Measurements from ENCODE around the gene CHN2. TPM values are rescaled to one million over a fixed set of nuclear protein-coding genes. Genes with fewer than 3 reads are reported as not detected.
A peak's percentile ranks its signal among the peaks of the same experiment; 100 is the strongest.

CHN2 gene
- total RNA-seq, 1 experiment from 2014 or later = 5.0 TPM

DNA sequence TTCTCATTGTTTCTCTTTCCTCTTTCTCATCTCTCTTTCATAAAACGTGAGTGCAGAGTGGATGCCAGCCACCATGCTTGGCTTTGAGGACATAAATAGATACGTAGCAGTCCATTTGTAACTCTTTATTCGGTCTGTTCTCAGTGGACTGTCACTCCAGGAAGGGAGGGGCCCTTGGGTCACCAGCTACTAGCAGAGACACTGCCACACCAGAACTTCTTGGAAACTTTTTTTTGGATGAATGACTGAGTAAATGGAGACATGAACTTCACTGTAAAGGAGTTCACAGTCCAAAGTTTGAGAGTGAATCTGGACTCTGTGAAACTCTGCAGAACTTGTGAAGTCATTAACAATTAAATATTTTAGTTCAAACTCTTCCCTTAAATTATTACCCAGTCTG is 20.2 kb downstream of the CHN2 start (continued):
- TF ChIP-seq ARID4B (CRISPR knock-in tag; IDR thresholded peaks at IDR 0.05; ENCODE audit: borderline replicate concordance) (no peak), MYBL2 (CRISPR knock-in tag; IDR thresholded peaks at IDR 0.05) (no peak)
- TF ChIP-seq, protein P1, sequence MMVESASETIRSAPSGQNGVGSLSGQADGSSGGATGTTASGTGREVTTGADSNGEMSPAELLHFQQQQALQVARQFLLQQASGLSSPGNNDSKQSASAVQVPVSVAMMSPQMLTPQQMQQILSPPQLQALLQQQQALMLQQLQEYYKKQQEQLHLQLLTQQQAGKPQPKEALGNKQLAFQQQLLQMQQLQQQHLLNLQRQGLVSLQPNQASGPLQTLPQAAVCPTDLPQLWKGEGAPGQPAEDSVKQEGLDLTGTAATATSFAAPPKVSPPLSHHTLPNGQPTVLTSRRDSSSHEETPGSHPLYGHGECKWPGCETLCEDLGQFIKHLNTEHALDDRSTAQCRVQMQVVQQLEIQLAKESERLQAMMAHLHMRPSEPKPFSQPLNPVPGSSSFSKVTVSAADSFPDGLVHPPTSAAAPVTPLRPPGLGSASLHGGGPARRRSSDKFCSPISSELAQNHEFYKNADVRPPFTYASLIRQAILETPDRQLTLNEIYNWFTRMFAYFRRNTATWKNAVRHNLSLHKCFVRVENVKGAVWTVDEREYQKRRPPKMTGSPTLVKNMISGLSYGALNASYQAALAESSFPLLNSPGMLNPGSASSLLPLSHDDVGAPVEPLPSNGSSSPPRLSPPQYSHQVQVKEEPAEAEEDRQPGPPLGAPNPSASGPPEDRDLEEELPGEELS (CRISPR knock-in tag; IDR thresholded peaks at IDR 0.05) = no peak

DNA sequence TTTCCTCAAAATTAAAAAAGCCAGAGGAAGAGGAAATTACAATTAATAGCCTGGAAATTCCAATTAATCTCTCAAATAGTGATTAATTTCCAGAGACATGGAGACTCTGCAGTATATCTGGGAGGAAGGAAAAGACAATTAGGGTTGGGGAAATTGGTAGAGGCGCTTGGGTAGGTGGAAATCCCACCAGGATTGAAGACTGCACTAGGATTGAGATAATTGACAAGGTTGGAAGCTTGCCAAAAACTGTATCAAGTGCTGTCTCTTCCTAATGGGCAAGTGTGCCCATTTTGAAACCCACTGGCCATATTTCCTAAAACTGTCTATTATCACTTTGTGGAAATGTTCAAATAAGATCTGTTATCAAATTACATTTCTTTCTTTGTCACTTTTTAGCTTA is 21.6 kb downstream of the CHN2 start:
- no peak for ATAC-seq
- Mint-ChIP-seq H3K27me3 (ENCODE audit: low read depth) (no peaks in the 10 kb centered on the region), H3K36me3 (peaks cover 6% of the 10 kb centered on the region), H3K4me3 (no peak overlapping the region), H3K9me3 (peaks cover 9% of the 10 kb centered on the region), H3K27ac (no peak overlapping the region), H3K4me1 (peaks cover 20% of the 10 kb centered on the region)
- ChIA-PET POLR2A (interaction anchor here (1.0 kb wide), 1 partner anchor 16 kb away, joined by 3 read pairs; no protein-coding TSS in a partner anchor), CTCF (interaction anchor here (0.9 to 3.0 kb wide), 5 partner anchors 11 to 259 kb away, joined by 3 to 31 read pairs (median 4); no protein-coding TSS in a partner anchor)
- DNase-seq (ENCODE audit: low spot score) = no peak
- no peak for TF ChIP-seq MAX (CRISPR knock-in tag; IDR thresholded peaks at IDR 0.05)
- TF ChIP-seq NR2C2 (CRISPR knock-in tag; IDR thresholded peaks at IDR 0.05) = no peak
- TF ChIP-seq, protein P2, sequence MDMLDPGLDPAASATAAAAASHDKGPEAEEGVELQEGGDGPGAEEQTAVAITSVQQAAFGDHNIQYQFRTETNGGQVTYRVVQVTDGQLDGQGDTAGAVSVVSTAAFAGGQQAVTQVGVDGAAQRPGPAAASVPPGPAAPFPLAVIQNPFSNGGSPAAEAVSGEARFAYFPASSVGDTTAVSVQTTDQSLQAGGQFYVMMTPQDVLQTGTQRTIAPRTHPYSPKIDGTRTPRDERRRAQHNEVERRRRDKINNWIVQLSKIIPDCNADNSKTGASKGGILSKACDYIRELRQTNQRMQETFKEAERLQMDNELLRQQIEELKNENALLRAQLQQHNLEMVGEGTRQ (CRISPR knock-in tag; IDR thresholded peaks at IDR 0.05) = no peak
- TF ChIP-seq, protein P3, sequence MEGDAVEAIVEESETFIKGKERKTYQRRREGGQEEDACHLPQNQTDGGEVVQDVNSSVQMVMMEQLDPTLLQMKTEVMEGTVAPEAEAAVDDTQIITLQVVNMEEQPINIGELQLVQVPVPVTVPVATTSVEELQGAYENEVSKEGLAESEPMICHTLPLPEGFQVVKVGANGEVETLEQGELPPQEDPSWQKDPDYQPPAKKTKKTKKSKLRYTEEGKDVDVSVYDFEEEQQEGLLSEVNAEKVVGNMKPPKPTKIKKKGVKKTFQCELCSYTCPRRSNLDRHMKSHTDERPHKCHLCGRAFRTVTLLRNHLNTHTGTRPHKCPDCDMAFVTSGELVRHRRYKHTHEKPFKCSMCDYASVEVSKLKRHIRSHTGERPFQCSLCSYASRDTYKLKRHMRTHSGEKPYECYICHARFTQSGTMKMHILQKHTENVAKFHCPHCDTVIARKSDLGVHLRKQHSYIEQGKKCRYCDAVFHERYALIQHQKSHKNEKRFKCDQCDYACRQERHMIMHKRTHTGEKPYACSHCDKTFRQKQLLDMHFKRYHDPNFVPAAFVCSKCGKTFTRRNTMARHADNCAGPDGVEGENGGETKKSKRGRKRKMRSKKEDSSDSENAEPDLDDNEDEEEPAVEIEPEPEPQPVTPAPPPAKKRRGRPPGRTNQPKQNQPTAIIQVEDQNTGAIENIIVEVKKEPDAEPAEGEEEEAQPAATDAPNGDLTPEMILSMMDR (IDR thresholded peaks at IDR 0.05) = no peak
- no peak for TF ChIP-seq ATF3 (CRISPR knock-in tag; conservative IDR thresholded peaks at IDR 0.05)

- H3K27ac Mint-ChIP-seq = no peak overlapping the region
- H3K4me3 Mint-ChIP-seq = no peak overlapping the region
- H3K36me3 Mint-ChIP-seq = peaks cover 13% of the 10 kb centered on the region
- no peaks in the 10 kb centered on the region for H3K27me3 Mint-ChIP-seq (ENCODE audit: low read depth)
- peaks cover 17% of the 10 kb centered on the region for H3K9me3 Mint-ChIP-seq
- ChIA-PET POLR2A (interaction anchor here (0.6 to 1.0 kb wide), 3 partner anchors 14 to 58 kb away, joined by 3 read pairs; no protein-coding TSS in a partner anchor), CTCF (interaction anchor here (1.2 to 3.0 kb wide), 3 partner anchors 23 to 129 kb away, joined by 4 to 31 read pairs (median 5); no protein-coding TSS in a partner anchor)
- H3K4me1 Mint-ChIP-seq = peaks cover 20% of the 10 kb centered on the region
- ATAC-seq = peak; percentile 81
- TF ChIP-seq ZNF396 (CRISPR knock-in tag; IDR thresholded peaks at IDR 0.05; ENCODE audit: borderline replicate concordance) = no peak
- TF ChIP-seq E2F1 (CRISPR knock-in tag; IDR thresholded peaks at IDR 0.05) = no peak
- TF ChIP-seq ZNF317 (CRISPR knock-in tag; IDR thresholded peaks at IDR 0.05; ENCODE audit: borderline replicate concordance, low read depth) = no peak
- TF ChIP-seq JAZF1 (CRISPR knock-in tag; IDR thresholded peaks at IDR 0.05) = no peak
- TF ChIP-seq, protein P4, sequence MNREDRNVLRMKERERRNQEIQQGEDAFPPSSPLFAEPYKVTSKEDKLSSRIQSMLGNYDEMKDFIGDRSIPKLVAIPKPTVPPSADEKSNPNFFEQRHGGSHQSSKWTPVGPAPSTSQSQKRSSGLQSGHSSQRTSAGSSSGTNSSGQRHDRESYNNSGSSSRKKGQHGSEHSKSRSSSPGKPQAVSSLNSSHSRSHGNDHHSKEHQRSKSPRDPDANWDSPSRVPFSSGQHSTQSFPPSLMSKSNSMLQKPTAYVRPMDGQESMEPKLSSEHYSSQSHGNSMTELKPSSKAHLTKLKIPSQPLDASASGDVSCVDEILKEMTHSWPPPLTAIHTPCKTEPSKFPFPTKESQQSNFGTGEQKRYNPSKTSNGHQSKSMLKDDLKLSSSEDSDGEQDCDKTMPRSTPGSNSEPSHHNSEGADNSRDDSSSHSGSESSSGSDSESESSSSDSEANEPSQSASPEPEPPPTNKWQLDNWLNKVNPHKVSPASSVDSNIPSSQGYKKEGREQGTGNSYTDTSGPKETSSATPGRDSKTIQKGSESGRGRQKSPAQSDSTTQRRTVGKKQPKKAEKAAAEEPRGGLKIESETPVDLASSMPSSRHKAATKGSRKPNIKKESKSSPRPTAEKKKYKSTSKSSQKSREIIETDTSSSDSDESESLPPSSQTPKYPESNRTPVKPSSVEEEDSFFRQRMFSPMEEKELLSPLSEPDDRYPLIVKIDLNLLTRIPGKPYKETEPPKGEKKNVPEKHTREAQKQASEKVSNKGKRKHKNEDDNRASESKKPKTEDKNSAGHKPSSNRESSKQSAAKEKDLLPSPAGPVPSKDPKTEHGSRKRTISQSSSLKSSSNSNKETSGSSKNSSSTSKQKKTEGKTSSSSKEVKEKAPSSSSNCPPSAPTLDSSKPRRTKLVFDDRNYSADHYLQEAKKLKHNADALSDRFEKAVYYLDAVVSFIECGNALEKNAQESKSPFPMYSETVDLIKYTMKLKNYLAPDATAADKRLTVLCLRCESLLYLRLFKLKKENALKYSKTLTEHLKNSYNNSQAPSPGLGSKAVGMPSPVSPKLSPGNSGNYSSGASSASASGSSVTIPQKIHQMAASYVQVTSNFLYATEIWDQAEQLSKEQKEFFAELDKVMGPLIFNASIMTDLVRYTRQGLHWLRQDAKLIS (CRISPR knock-in tag; IDR thresholded peaks at IDR 0.05; ENCODE audit: borderline replicate concordance) = no peak
- TF ChIP-seq ETV6 (CRISPR knock-in tag; IDR thresholded peaks at IDR 0.05) = no peak
- no peak for DNase-seq (ENCODE audit: low spot score)
Measured at GRCh38 chr7:29217113-29217512, 22.5 kb downstream of the CHN2 start.

Measured in WTC11 (cell line).